Mucosa of stomach (tissue), 1 donor: ENCODE measurements around the gene CLIP2.
A peak's percentile ranks its signal among the peaks of the same experiment; 100 is the strongest.
"Not testable (repeated sequence)": the region's sequence is repeated elsewhere in the genome, so short reads cannot be mapped to it uniquely, and the experiment has no call there.

Experiments used
- H3K27me3 ChIP-seq: one replicate; pipeline ENCODE4 v1.7.0; 2013; ENCODE audit warnings: mild to moderate bottlenecking, low read length; ENCODE audit not compliant: control insufficient read depth, insufficient read depth
- H3K36me3 ChIP-seq: one replicate; pipeline ENCODE4 v1.7.0; 2013; ENCODE audit warnings: low read length; ENCODE audit not compliant: control insufficient read depth, insufficient read depth
- H3K4me1 ChIP-seq: one replicate; pipeline ENCODE4 v1.7.0; 2013; ENCODE audit warnings: mild to moderate bottlenecking, low read length; ENCODE audit not compliant: control insufficient read depth, insufficient read depth
- H3K4me3 ChIP-seq: one replicate; pipeline ENCODE4 v1.7.0; 2013; ENCODE audit warnings: low read length
- H3K9ac ChIP-seq: one replicate; pipeline ENCODE4 v1.7.0; 2013; ENCODE audit warnings: mild to moderate bottlenecking, low read length, moderate library complexity
- H3K9me3 ChIP-seq: one replicate; pipeline ENCODE4 v1.7.0; 2013; ENCODE audit warnings: mild to moderate bottlenecking, low read length, moderate library complexity; ENCODE audit not compliant: control insufficient read depth
- donor health status: Pancreatic carcinoma.

The CLIP2 gene

DNA sequence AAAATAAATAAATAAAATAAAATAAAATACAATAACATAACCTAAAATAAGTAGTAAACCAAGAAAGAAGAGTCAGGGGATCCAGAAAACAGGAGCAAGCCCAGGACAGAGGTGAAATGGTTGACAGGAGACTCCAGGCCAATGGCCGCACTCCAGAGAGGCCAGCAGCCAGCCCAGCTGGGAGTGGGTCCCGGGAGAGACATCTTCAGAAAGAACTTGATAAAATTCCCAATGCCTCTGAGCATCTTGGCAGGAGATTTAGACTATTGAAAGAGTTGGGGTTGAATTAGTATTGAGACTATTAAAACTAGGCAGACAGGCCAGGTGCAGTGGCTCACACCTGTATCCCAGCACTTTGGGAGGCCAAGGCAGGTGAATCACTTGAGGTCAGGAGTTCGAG, 62.6 kb downstream of the CLIP2 start:
- Histone ChIP-seq H3K36me3 (no peaks in the 10 kb centered on the region), H3K4me1 (no peaks in the 10 kb centered on the region), H3K4me3 (no peak overlapping the region), H3K9me3 (no peaks in the 10 kb centered on the region), H3K9ac (no peak overlapping the region), H3K27me3 (no peaks in the 10 kb centered on the region)

GRCh38 chr7:74352551-74353138, 63.4 kb downstream of the CLIP2 start:
- not testable (repeated sequence) for H3K4me1 ChIP-seq, H3K27me3 ChIP-seq

DNA sequence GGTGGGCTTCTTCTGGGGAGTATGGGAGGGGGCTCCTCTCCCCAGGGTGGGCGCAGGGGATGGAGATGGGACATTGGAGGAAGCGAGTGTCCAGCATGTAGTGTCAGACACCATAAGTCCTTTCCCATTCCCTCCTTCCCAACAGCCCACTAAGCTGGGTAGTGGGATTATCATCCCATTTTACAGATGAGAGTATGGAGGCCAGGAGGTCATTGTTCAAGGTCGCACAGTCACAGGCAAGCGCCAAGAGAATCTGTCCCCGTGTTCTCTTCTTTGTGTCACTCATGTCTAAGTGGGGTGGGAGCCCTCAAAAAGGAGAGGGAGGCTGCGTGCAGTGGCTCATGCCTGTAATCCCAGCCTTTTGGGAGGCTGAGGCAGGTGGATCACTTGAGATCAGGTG, 64.8 kb downstream of the CLIP2 start:
- Histone ChIP-seq H3K4me1 (no peaks in the 10 kb centered on the region), H3K9me3 (no peaks in the 10 kb centered on the region), H3K36me3 (no peaks in the 10 kb centered on the region), H3K4me3 (no peak overlapping the region), H3K9ac (no peak overlapping the region), H3K27me3 (no peaks in the 10 kb centered on the region)

More at GRCh38 chr7:74352551-74353138, 63.4 kb downstream of the CLIP2 start:
- H3K4me3 ChIP-seq, H3K36me3 ChIP-seq, H3K9ac ChIP-seq, H3K9me3 ChIP-seq: not testable (repeated sequence)

DNA sequence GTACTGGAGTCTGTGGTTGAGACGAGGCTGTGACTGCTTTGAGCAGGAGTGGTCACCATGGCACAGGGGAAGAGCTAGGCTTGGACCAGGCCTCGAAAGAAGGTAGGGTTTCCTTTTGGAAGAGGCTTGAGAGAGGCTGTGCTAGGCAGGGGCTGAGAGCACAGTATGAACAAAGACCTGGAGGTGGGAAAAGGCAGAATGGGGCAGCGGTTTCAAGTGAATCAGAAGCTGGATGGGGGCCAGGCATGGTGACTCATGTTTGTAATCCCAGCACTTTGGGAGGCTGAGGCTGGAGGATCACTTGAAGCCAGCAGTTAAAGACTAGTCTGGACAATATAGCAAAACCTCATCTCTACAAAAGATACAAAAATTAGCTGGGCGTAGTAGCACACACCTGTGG, 65.9 kb downstream of the CLIP2 start:
- no peaks in the 10 kb centered on the region for H3K4me1 ChIP-seq

GRCh38 chr7:74356589-74357315, 67.5 kb downstream of the CLIP2 start:
- H3K27me3 ChIP-seq = no peaks in the 10 kb centered on the region
- no peak overlapping the region for H3K9ac ChIP-seq
- H3K4me3 ChIP-seq = no peak overlapping the region
- no peaks in the 10 kb centered on the region for H3K4me1 ChIP-seq
- H3K9me3 ChIP-seq = no peaks in the 10 kb centered on the region
- no peaks in the 10 kb centered on the region for H3K36me3 ChIP-seq

More for the DNA sequence above, 65.9 kb downstream of the CLIP2 start:
- no peaks in the 10 kb centered on the region for H3K36me3 ChIP-seq
- no peak overlapping the region for H3K9ac ChIP-seq
- H3K4me3 ChIP-seq = no peak overlapping the region
- no peaks in the 10 kb centered on the region for H3K9me3 ChIP-seq
- H3K27me3 ChIP-seq = no peaks in the 10 kb centered on the region

GRCh38 chr7:74360008-74360407, 70.8 kb downstream of the CLIP2 start:
- H3K36me3 ChIP-seq = no peaks in the 10 kb centered on the region
- no peak overlapping the region for H3K4me3 ChIP-seq
- H3K4me1 ChIP-seq = no peaks in the 10 kb centered on the region
- H3K9ac ChIP-seq = no peak overlapping the region
- H3K9me3 ChIP-seq = no peaks in the 10 kb centered on the region
- H3K27me3 ChIP-seq = no peaks in the 10 kb centered on the region

GRCh38 chr7:74362266-74362665, 73.1 kb downstream of the CLIP2 start:
- Histone ChIP-seq H3K9ac (no peak overlapping the region), H3K4me1 (no peaks in the 10 kb centered on the region), H3K4me3 (no peak overlapping the region), H3K9me3 (no peaks in the 10 kb centered on the region), H3K27me3 (no peaks in the 10 kb centered on the region), H3K36me3 (no peaks in the 10 kb centered on the region)

- Histone ChIP-seq H3K36me3 (no peaks in the 10 kb centered on the region), H3K9me3 (no peaks in the 10 kb centered on the region), H3K4me3 (no peak overlapping the region), H3K9ac (no peak overlapping the region), H3K4me1 (no peaks in the 10 kb centered on the region), H3K27me3 (no peaks in the 10 kb centered on the region)
These were observed 74.9 kb downstream of the CLIP2 start for GRCh38 chr7:74364061-74364460.

- Histone ChIP-seq H3K27me3 (no peaks in the 10 kb centered on the region), H3K36me3 (no peaks in the 10 kb centered on the region), H3K9ac (no peak overlapping the region), H3K4me3 (no peak overlapping the region), H3K9me3 (no peaks in the 10 kb centered on the region), H3K4me1 (no peaks in the 10 kb centered on the region)
These were observed 76.3 kb downstream of the CLIP2 start for GRCh38 chr7:74365322-74366022.

GRCh38 chr7:74371381-74372341, 82.5 kb downstream of the CLIP2 start:
- Histone ChIP-seq H3K4me3 (peak overlapping the region; percentile 10), H3K4me1 (peaks cover 5% of the 10 kb centered on the region), H3K27me3 (no peaks in the 10 kb centered on the region), H3K9ac (peak overlapping the region; percentile 50), H3K36me3 (no peaks in the 10 kb centered on the region), H3K9me3 (no peaks in the 10 kb centered on the region)

DNA sequence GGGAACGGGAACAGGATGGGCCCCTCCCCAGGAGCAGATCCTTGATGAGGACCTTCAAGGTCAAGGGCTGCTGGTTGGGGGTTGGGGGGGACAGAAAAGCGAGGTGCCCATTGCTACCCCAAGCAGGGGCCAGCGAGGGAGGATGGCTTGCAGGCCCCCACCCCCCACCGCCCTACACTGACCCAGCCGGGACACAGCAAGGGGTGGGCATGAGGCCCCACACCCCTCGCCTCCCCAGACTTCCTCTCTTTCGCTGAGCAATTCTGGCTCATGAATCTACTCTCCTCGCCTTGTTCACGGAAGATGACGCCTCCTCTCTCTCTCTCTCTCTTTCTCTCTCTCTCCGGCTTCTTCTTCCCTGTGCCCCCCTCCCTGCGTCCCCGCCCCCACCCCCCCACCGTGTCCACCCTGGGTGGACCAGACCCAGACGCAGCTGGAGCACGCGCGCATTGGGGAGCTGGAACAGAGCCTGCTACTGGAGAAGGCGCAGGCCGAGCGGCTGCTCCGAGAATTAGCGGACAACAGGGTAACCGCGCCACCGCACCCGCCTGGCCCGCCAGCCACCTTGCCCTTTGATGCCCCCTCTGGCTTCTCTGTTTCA, 83.4 kb downstream of the CLIP2 start:
- Histone ChIP-seq H3K4me1 (peaks cover 5% of the 10 kb centered on the region), H3K4me3 (no peak overlapping the region), H3K9me3 (no peaks in the 10 kb centered on the region), H3K27me3 (no peaks in the 10 kb centered on the region), H3K9ac (no peak overlapping the region), H3K36me3 (no peaks in the 10 kb centered on the region)
